ENCODE measurements around the gene KMT2B. TPM values are rescaled to one million over a fixed set of nuclear protein-coding genes. Genes with fewer than 3 reads are reported as not detected.

KMT2B gene
- total RNA-seq (ENCODE audit: low replicate concordance): 12.6 and 16.0 TPM in 2 replicates

DNA sequence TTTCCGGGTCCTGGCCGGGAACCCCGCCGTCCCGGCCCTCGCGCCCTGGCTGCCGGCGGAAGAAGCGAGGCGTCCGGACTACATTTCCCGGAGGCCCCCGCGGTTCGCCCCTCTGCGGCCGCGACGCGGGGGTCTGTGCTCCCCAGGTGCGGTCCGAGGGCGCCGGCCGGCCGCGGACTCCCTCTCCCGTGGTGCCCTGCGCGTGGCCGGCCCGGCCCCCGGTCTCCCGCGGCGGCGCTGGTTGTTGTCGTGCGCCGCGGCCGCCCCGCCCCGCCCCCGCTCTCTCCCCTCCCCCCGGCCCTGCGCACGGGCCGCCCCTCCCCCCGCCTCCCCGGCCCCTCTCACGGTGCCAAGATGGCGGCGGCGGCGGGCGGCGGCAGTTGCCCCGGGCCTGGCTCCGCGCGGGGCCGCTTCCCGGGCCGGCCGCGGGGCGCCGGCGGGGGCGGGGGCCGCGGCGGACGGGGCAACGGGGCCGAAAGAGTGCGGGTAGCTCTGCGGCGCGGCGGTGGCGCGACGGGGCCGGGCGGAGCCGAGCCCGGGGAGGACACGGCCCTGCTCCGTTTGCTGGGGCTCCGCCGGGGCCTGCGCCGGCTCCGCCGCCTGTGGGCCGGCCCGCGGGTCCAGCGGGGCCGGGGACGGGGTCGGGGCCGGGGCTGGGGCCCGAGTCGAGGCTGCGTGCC is at the start of gene KMT2B:
Gene KMT2B, plus strand, starts transcription at position 339 of the 680 bp plus-strand sequence. Its CDS starts 16 bp downstream, at position 355.
- peak within 1 kb of the TSS; percentile 93 for H3K4me2 ChIP-seq
- Mint-ChIP-seq H3K4me3 (peak within 1 kb of the TSS; percentile 94), H3K27ac (peak within 1 kb of the TSS; percentile 97), H3K36me3 (peaks cover 14% of the 10 kb centered on the region), H3K9me3 (no peaks in the 10 kb centered on the region), H3K27me3 (ENCODE audit: insufficient read depth, low read depth) (peaks cover 12% of the 10 kb centered on the region), H3K4me1 (peaks cover 41% of the 10 kb centered on the region)
- H3K36me3 ChIP-seq: no peaks in the 10 kb centered on the region
- H3K4me1 ChIP-seq: peaks cover 22% of the 10 kb centered on the region
- peaks cover 19% of the 10 kb centered on the region for H3F3A ChIP-seq (ENCODE audit: low read depth)
- H4K20me1 ChIP-seq (ENCODE audit: low read depth): peaks cover 28% of the 10 kb centered on the region
- H3K27me3 ChIP-seq: peaks cover 8% of the 10 kb centered on the region
- TF ChIP-seq CTCF (IDR thresholded peaks at IDR 0.05): no peak
- no peak for TF ChIP-seq EZH2 (IDR thresholded peaks at IDR 0.05)
- no peak for TF ChIP-seq EZH2phosphoT487 (IDR thresholded peaks at IDR 0.05)
- peak; percentile 99 for DNase-seq (ENCODE audit: low spot score)
- H3K9me3 ChIP-seq (ENCODE audit: low read depth): no peaks in the 10 kb centered on the region
- H3K4me3 ChIP-seq: peak within 1 kb of the TSS; percentile 73
- peaks cover 22% of the 10 kb centered on the region for H3K79me2 ChIP-seq (ENCODE audit: low read depth)
- H3K27ac ChIP-seq: peak within 1 kb of the TSS; percentile 52
- peak within 1 kb of the TSS; percentile 91 for H3K9ac ChIP-seq
- H2AFZ ChIP-seq (replicated peaks): peak within 1 kb of the TSS; percentile 31

DNA sequence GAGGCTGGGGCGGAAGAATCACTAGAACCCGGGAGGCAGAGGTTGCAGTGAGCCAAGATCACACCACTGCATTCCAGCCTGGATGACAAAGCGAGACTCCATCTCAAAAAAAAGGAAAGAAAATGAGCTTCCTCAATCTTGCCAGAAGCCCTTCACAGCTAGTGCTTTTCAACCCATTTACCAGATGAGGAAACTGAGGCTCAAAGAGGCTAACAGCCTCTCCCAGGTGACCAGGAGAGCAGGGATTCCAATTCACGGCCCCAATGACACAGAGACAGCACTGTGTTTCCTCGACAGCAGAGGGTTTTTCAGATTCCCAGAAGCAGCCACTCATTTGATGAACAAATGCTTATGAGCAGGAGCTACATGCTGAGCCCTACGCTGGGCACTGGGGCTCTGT is 48.2 kb upstream of the KMT2B start:
- Histone ChIP-seq H3K27ac (no peak overlapping the region), H3F3A (ENCODE audit: low read depth) (peaks cover 11% of the 10 kb centered on the region), H3K36me3 (no peaks in the 10 kb centered on the region), H3K9me3 (ENCODE audit: low read depth) (no peaks in the 10 kb centered on the region), H3K4me1 (no peaks in the 10 kb centered on the region), H3K79me2 (ENCODE audit: low read depth) (no peaks in the 10 kb centered on the region), H2AFZ (replicated peaks) (no peak overlapping the region), H3K27me3 (peaks cover 44% of the 10 kb centered on the region), H4K20me1 (ENCODE audit: low read depth) (no peaks in the 10 kb centered on the region), H3K4me3 (no peak overlapping the region), H3K4me2 (no peak overlapping the region), H3K9ac (no peak overlapping the region)
- Mint-ChIP-seq H3K9me3 (no peaks in the 10 kb centered on the region), H3K36me3 (no peaks in the 10 kb centered on the region), H3K4me1 (peaks cover 2% of the 10 kb centered on the region), H3K27ac (no peak overlapping the region), H3K4me3 (no peak overlapping the region), H3K27me3 (ENCODE audit: insufficient read depth, low read depth) (peaks cover 24% of the 10 kb centered on the region)
- TF ChIP-seq EZH2phosphoT487 (IDR thresholded peaks at IDR 0.05) (no peak), CTCF (IDR thresholded peaks at IDR 0.05) (no peak), EZH2 (IDR thresholded peaks at IDR 0.05) (no peak)
- DNase-seq (ENCODE audit: low spot score): no peak

DNA sequence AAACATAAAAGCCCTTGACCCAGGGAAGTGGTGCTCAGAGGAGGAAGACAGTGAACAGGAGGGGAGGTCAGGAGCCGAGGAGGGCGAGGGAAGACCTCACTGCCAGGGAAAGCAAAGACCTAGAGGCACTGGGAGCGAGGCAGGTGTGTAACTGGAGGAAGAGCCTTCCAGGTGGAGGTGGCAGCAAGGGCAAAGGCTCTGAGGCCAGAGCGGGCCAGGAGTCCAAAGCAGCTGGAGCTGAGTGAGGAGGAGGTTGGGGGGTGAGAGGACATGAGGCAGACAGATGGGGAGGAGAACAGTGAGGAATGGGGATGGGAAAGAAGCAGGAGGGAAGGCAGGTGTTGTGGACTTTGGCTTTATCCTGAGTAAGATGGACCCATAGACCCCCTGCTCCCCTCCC is 47.8 kb upstream of the KMT2B start:
- Mint-ChIP-seq H3K27ac (no peak overlapping the region), H3K27me3 (ENCODE audit: insufficient read depth, low read depth) (peaks cover 27% of the 10 kb centered on the region), H3K4me3 (peak overlapping the region; percentile 41), H3K36me3 (no peaks in the 10 kb centered on the region), H3K9me3 (no peaks in the 10 kb centered on the region), H3K4me1 (peaks cover 2% of the 10 kb centered on the region)
- Histone ChIP-seq H3K4me1 (no peaks in the 10 kb centered on the region), H2AFZ (replicated peaks) (no peak overlapping the region), H3K9ac (no peak overlapping the region), H3F3A (ENCODE audit: low read depth) (peaks cover 11% of the 10 kb centered on the region), H3K27me3 (peaks cover 44% of the 10 kb centered on the region), H4K20me1 (ENCODE audit: low read depth) (no peaks in the 10 kb centered on the region), H3K4me3 (no peak overlapping the region), H3K79me2 (ENCODE audit: low read depth) (no peaks in the 10 kb centered on the region), H3K36me3 (no peaks in the 10 kb centered on the region), H3K4me2 (no peak overlapping the region), H3K9me3 (ENCODE audit: low read depth) (no peaks in the 10 kb centered on the region), H3K27ac (no peak overlapping the region)
- no peak for TF ChIP-seq EZH2 (IDR thresholded peaks at IDR 0.05)
- no peak for TF ChIP-seq EZH2phosphoT487 (IDR thresholded peaks at IDR 0.05)
- no peak for TF ChIP-seq CTCF (IDR thresholded peaks at IDR 0.05)
- no peak for DNase-seq (ENCODE audit: low spot score)
